ENCODE results near the gene PRSS35. TPM values are rescaled to one million over a fixed set of nuclear protein-coding genes. Genes with fewer than 3 reads are reported as not detected.
A peak's percentile ranks its signal among the peaks of the same experiment; 100 is the strongest.
"Not testable (repeated sequence)": the region's sequence is repeated elsewhere in the genome, so short reads cannot be mapped to it uniquely, and the experiment has no call there.

Gene PRSS35
- total RNA-seq: not detected

GRCh38 chr6:83511901-83512681 is at the start of gene PRSS35:
PRSS35 (plus strand) TSS chr6:83512534; CDS start chr6:83523442, 10,908 bp downstream.
- no peak for DNase-seq
- CTCF ChIA-PET: interaction anchor here (0.9 to 7.3 kb wide), 6 partner anchors 20 to 445 kb away, joined by 3 to 62 read pairs (median 10); partner anchors contain the start of genes DOP1A and UBE3D
- Mint-ChIP-seq H3K36me3 (no peaks in the 10 kb centered on the region), H3K27ac (no peak within 1 kb of the TSS), H3K4me3 (no peak within 1 kb of the TSS), H3K4me1 (peaks cover 7% of the 10 kb centered on the region), H3K9me3 (ENCODE audit: low read depth) (no peaks in the 10 kb centered on the region), H3K27me3 (peaks cover 42% of the 10 kb centered on the region)
- peak; percentile 66 for ATAC-seq

- no peaks in the 10 kb centered on the region for H3K36me3 Mint-ChIP-seq
- CTCF ChIA-PET: no interaction called here
- H3K27me3 Mint-ChIP-seq: peaks cover 6% of the 10 kb centered on the region
- DNase-seq: no peak
- ATAC-seq: no peak
- H3K27ac Mint-ChIP-seq: no peak overlapping the region
- no peak overlapping the region for H3K4me3 Mint-ChIP-seq
- H3K4me1 Mint-ChIP-seq: no peaks in the 10 kb centered on the region
- H3K9me3 Mint-ChIP-seq (ENCODE audit: low read depth): no peaks in the 10 kb centered on the region
Observed at GRCh38 chr6:83463886-83464285, 48.4 kb upstream of the PRSS35 start.

- DNase-seq (no peak), ATAC-seq (no peak)
- Mint-ChIP-seq H3K4me3 (no peak overlapping the region), H3K9me3 (ENCODE audit: low read depth) (no peaks in the 10 kb centered on the region), H3K36me3 (no peaks in the 10 kb centered on the region), H3K27me3 (peaks cover 7% of the 10 kb centered on the region), H3K4me1 (no peaks in the 10 kb centered on the region), H3K27ac (no peak overlapping the region)
- CTCF ChIA-PET: no interaction called here
Observed at GRCh38 chr6:83464381-83465140, 47.8 kb upstream of the PRSS35 start.

GRCh38 chr6:83466328-83466727 is 46.0 kb upstream of the PRSS35 start:
- CTCF ChIA-PET: no interaction called here
- H3K4me3 Mint-ChIP-seq: no peak overlapping the region
- H3K4me1 Mint-ChIP-seq: no peaks in the 10 kb centered on the region
- H3K27ac Mint-ChIP-seq: no peak overlapping the region
- no peaks in the 10 kb centered on the region for H3K36me3 Mint-ChIP-seq
- no peaks in the 10 kb centered on the region for H3K9me3 Mint-ChIP-seq (ENCODE audit: low read depth)
- no peak for DNase-seq
- no peak for ATAC-seq
- H3K27me3 Mint-ChIP-seq: peaks cover 11% of the 10 kb centered on the region

GRCh38 chr6:83467620-83468036 is 44.7 kb upstream of the PRSS35 start:
- Mint-ChIP-seq H3K9me3 (ENCODE audit: low read depth) (no peaks in the 10 kb centered on the region), H3K27me3 (peaks cover 11% of the 10 kb centered on the region), H3K4me1 (no peaks in the 10 kb centered on the region), H3K4me3 (no peak overlapping the region), H3K27ac (no peak overlapping the region), H3K36me3 (no peaks in the 10 kb centered on the region)
- no peak for DNase-seq
- no peak for ATAC-seq
- CTCF ChIA-PET: no interaction called here

- H3K4me1 Mint-ChIP-seq: no peaks in the 10 kb centered on the region
- CTCF ChIA-PET: no interaction called here
- DNase-seq (no peak), ATAC-seq (no peak)
- H3K4me3 Mint-ChIP-seq: no peak overlapping the region
- peaks cover 11% of the 10 kb centered on the region for H3K27me3 Mint-ChIP-seq
- H3K36me3 Mint-ChIP-seq: no peaks in the 10 kb centered on the region
- H3K9me3 Mint-ChIP-seq (ENCODE audit: low read depth): no peaks in the 10 kb centered on the region
- H3K27ac Mint-ChIP-seq: no peak overlapping the region
Observed at GRCh38 chr6:83470001-83470400, 42.3 kb upstream of the PRSS35 start.

GRCh38 chr6:83470587-83470986 is 41.7 kb upstream of the PRSS35 start:
- Mint-ChIP-seq H3K36me3 (no peaks in the 10 kb centered on the region), H3K27ac (no peak overlapping the region), H3K27me3 (peaks cover 11% of the 10 kb centered on the region), H3K9me3 (ENCODE audit: low read depth) (no peaks in the 10 kb centered on the region), H3K4me3 (no peak overlapping the region), H3K4me1 (no peaks in the 10 kb centered on the region)
- ATAC-seq: no peak
- CTCF ChIA-PET: no interaction called here
- DNase-seq: no peak

GRCh38 chr6:83472767-83473166 is 39.6 kb upstream of the PRSS35 start:
- ATAC-seq: no peak
- Mint-ChIP-seq H3K9me3 (ENCODE audit: low read depth) (no peaks in the 10 kb centered on the region), H3K27me3 (peaks cover 7% of the 10 kb centered on the region), H3K27ac (no peak overlapping the region), H3K4me1 (no peaks in the 10 kb centered on the region), H3K36me3 (no peaks in the 10 kb centered on the region), H3K4me3 (no peak overlapping the region)
- CTCF ChIA-PET: no interaction called here
- no peak for DNase-seq

- no peaks in the 10 kb centered on the region for H3K36me3 Mint-ChIP-seq
- CTCF ChIA-PET: no interaction called here
- H3K9me3 Mint-ChIP-seq (ENCODE audit: low read depth): no peaks in the 10 kb centered on the region
- ATAC-seq: no peak
- H3K27me3 Mint-ChIP-seq: peaks cover 5% of the 10 kb centered on the region
- no peaks in the 10 kb centered on the region for H3K4me1 Mint-ChIP-seq
- no peak overlapping the region for H3K4me3 Mint-ChIP-seq
- no peak overlapping the region for H3K27ac Mint-ChIP-seq
- no peak for DNase-seq
Observed at GRCh38 chr6:83474309-83474708, 38.0 kb upstream of the PRSS35 start.

GRCh38 chr6:83476971-83477370 is 35.4 kb upstream of the PRSS35 start:
- no peaks in the 10 kb centered on the region for H3K36me3 Mint-ChIP-seq
- H3K9me3 Mint-ChIP-seq (ENCODE audit: low read depth): no peaks in the 10 kb centered on the region
- no peak overlapping the region for H3K4me3 Mint-ChIP-seq
- H3K4me1 Mint-ChIP-seq: no peaks in the 10 kb centered on the region
- DNase-seq (no peak), ATAC-seq (no peak)
- H3K27me3 Mint-ChIP-seq: no peaks in the 10 kb centered on the region
- CTCF ChIA-PET: no interaction called here
- no peak overlapping the region for H3K27ac Mint-ChIP-seq

GRCh38 chr6:83479389-83479788 is 32.9 kb upstream of the PRSS35 start:
- Mint-ChIP-seq H3K27me3 (no peaks in the 10 kb centered on the region), H3K36me3 (no peaks in the 10 kb centered on the region), H3K4me1 (no peaks in the 10 kb centered on the region), H3K27ac (no peak overlapping the region), H3K9me3 (ENCODE audit: low read depth) (no peaks in the 10 kb centered on the region), H3K4me3 (no peak overlapping the region)
- CTCF ChIA-PET: no interaction called here
- no peak for ATAC-seq
- DNase-seq: no peak

GRCh38 chr6:83480470-83480869 is 31.9 kb upstream of the PRSS35 start:
- Mint-ChIP-seq H3K27me3 (no peaks in the 10 kb centered on the region), H3K27ac (no peak overlapping the region), H3K9me3 (ENCODE audit: low read depth) (no peaks in the 10 kb centered on the region), H3K4me3 (no peak overlapping the region), H3K4me1 (no peaks in the 10 kb centered on the region), H3K36me3 (no peaks in the 10 kb centered on the region)
- DNase-seq (no peak), ATAC-seq (no peak)
- CTCF ChIA-PET: no interaction called here

GRCh38 chr6:83481938-83482337 is 30.4 kb upstream of the PRSS35 start:
- H3K9me3 Mint-ChIP-seq (ENCODE audit: low read depth); H3K4me3 Mint-ChIP-seq; DNase-seq; ATAC-seq; H3K27ac Mint-ChIP-seq; H3K27me3 Mint-ChIP-seq; H3K4me1 Mint-ChIP-seq; H3K36me3 Mint-ChIP-seq; CTCF ChIA-PET: not testable (repeated sequence)

GRCh38 chr6:83488448-83488847 is 23.9 kb upstream of the PRSS35 start:
- no peak for ATAC-seq
- no peak overlapping the region for H3K27ac Mint-ChIP-seq
- CTCF ChIA-PET: no interaction called here

More at GRCh38 chr6:83488448-83488847, 23.9 kb upstream of the PRSS35 start:
- no peak for DNase-seq
- Mint-ChIP-seq H3K36me3 (no peaks in the 10 kb centered on the region), H3K4me3 (no peak overlapping the region), H3K27me3 (no peaks in the 10 kb centered on the region), H3K4me1 (no peaks in the 10 kb centered on the region), H3K9me3 (ENCODE audit: low read depth) (no peaks in the 10 kb centered on the region)
